Stimulated activated CD8-positive, alpha-beta memory T cell treated with anti-CD3 and anti-CD28 coated beads, Interleukin-7, amount 100 ng/mL, for 24 hours (primary cell): Measurements from ENCODE around the gene GBE1.
A peak's percentile ranks its signal among the peaks of the same experiment; 100 is the strongest.
"Not testable (repeated sequence)": the region's sequence is repeated elsewhere in the genome, so short reads cannot be mapped to it uniquely, and the experiment has no call there.

Experiments used
- DNase-seq: peaks from one replicate; pipeline ENCODE4 v3.0.0-alpha.2; 2020; ENCODE audit warnings: low read depth

Gene GBE1

DNA sequence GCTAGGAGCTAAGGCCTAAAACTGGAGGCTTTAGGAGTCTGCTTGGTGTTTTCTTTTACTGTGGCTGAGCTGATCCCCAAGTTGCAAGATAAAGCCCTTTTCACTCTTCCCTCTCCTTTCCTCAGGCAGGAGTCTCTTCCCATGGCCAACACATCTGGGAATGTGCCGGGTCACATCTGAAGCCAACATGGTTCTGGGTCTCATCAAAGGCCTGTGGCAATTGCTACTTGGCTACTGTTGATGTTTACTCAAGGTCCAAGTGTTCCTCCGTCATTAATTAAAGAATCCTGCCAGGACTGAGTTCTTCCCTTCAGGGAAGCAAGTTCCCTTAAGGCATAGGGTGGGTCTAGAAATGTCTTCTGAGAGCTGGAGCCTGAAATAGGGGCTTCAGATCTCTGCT, 230.2 kb downstream of the GBE1 start:
- no peak for DNase-seq

DNA sequence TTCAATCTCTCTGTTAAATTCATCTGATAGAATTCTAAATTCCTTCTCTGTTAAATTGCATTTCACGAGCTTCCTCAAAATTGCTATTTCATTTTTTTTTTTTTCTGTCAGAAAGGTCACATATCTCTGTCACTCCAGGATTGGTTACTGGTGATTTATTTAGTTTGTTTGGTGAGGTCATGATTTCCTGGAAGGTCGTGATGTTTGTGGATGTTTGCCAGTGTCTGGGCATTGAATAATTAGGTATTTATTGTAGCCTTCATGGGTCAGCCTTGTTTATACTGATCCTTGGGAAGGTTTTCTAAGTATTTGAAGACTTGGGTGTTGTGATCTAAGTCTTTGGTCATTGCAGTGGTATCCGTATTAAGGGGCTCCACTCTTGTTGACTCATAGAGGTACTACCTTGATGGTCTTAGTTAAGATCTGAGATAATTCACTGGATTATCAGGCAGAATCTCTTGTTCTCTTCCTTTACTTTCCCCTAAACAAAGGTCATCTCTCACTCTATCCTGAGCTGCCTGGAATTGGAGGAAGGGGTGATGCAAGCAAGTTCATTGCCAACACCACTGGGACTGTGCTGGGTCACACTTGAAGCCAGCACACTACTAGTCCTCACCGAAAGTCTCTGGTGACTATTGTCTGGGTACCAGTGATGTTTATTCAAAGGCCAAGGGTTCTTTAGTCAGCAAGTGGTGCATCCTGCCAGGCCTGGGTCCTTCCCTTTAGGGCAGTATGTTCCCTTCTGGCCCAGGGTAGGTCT, 231.1 kb downstream of the GBE1 start:
- no peak for DNase-seq

DNA sequence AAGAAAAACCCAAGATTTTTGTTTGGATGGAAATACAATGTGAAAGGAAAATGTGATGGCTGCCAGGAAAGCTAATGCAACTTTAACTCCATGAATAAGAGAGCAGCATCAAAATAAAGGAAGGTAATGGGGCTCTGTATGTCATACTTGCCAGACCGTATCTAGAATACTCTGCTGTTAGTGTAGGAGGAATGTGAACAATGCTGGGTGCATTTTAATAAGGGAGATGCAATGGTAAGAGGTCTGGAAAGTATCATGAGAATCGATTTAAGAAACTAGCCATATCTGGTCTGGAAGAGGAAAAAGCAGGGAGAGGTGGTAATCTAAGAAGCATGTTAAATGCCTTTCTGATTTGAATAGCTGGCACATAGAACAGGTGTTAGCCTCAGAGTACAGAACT, 239.6 kb downstream of the GBE1 start:
- DNase-seq, result no peak

DNA sequence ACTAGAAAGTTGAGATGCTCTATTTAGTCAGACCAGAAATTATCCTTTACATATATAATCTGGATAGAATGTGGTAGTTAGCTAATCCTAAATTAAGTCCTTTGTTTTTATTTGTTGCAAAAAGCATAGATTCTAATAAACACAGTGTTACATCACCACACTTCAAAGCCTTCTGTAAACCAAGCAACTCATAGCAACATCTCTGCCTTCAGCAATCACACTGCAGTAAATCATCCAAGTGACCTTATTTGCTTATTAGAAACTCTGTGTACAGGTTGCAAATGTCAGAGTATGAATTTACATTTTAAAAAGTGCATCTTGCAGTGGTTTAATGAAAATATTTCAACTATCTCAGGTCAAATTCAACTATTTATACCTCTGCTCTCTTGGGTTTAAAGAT, 242.5 kb downstream of the GBE1 start:
- no peak for DNase-seq

DNA sequence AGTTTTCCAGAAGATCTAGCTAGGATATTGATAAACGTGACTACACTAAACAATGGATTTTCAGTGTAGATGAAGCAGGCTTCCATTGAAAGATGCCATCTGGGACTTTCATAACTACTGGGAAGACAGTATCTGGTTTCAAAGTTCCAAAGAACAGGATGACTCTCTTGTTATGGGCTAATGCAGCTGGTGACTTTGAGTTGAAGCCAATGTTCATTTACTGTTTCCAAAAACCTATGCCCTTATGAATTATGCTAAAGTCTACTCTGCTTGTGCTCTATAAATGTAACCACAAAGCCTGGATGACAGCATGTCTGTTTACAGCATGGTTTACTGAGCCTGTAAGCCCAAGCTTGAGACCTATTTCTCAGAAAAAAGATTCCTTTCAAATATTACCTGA, 245.4 kb downstream of the GBE1 start:
- no peak for DNase-seq

DNA sequence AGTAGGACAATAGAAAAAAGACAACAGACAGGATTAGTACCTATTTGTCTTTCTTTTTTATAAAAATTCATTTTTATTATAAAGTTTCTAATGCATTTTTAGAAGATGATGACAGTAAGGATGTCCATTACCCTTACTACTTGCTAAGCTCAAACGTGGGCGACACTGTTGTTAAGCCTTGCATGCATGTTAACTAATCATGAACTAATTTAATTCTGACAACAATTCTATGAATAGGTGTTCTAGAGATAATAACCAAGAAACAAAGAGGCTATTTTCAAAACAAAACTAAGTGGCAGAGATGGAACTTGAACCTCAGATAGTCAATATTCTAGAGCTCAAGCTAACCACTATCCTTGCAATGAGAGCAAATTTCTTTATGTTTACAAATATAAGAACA, 247.9 kb downstream of the GBE1 start:
- no peak for DNase-seq

DNA sequence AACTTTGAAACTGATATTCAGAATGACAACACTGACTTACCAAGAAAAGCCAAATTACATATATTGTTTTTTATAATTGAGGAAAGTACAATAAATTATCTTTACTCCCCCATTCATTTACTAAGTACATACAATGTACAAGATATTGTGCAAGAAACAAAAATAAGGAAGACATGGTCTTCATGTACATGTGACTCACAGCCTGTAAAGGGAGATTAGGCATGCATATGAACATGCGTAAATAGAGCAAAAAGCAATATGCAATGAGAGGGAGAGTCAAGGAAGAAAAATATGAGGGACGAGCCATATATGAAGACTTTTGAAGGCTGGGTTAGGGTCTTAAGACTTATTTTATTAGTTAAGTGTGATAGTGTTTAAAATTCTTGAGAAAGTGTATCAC, 258.4 kb downstream of the GBE1 start:
- DNase-seq, result no peak

DNA sequence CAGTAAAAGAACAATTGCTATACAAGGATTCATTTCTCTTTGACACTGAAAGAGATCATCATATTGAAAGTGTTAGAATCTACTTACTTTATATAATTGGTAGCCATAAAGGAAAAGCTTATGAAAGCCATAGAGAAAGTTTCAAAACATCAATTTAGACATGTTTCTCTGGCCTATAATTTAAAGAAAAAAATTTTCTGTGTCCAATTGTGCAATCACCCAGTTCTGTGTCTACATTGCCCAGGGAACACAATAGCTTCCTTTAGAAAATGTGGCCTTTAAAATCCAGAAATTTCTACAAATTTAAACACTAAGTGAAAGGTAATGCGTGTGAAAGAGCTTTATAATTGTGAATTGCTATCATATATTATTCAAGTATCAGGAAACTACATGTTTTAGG, 259.2 kb downstream of the GBE1 start:
- DNase-seq, result no peak

DNA sequence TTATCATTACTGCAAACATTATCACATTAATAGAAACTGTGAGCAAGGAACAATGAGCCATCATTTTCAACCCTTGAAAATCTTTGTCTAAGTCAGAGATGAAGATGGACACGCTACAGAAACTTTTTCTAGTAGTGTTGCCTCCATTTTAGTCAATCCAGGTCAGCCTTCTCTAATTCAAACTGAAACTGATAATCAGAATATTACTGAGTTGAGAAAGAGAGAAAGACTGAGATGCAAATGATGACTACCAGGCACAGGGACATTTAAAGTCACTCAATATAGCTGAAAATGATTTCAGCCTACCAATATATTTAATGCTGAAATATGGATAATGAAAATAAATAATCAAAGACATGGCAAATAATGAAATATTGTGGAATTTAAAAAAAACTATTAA, 261.4 kb downstream of the GBE1 start:
- no peak for DNase-seq

DNA sequence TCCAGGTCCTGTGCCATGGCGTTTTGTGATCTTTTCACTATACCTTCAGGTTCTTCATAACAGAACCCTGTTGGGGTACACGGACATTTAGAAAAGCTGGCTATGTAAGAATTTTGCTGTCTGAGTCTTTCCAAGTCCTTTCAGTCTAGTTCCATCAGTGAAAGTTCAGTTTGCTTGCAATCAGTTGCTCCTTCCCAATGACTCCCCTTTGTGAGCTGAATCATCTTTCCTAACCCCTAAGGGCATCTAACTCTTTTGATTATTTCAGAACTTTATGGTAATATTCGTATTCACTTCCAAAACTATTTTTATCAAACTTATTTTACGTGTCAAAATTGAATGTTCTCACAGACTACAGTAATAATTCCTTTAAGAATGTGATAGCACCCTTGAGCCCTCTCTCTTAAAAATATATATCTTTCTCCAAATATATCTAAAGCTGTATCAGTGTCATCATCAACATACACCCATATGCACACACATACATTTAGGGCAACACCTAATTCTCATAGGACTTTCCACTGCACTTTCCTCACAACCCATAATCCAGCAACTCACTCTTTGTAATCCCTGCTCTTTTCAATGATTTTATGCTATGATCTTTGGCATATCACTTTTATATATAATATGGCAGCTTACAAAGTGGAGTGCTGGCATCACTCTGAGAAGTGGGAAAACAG, 263.7 kb downstream of the GBE1 start:
- no peak for DNase-seq

DNA sequence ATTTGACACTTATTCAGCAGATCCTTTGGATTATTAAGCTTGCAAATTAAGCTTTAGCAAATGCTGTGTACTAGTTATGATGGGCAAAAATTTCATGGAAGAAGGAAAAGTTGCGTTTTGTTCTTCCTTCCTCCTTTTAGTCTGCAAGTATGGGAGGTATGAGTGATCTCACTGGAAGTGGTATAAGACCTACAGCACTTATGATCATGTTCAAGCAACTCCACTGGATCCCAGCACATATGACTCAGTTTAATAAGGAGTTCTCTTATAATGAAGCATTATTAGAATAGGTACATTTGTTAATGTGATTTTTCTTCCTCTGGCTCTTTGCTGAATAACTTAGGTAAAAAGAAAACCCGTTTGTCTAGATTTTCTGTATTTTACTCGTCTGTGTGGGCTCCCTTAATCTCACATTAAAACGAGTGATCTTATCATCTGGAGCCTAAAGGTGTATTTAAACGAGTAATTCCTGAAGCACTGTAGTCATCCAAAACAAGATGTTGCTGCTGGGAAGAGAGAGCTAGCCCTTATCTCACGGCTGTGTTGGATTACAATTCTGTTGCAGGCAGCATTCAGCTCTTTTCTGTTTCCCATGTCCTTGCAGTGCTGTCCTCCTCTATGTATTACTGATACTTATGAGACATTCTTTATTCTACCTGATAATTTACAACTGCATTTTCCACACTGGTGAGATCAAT, 264.9 kb downstream of the GBE1 start:
- no peak for DNase-seq

DNA sequence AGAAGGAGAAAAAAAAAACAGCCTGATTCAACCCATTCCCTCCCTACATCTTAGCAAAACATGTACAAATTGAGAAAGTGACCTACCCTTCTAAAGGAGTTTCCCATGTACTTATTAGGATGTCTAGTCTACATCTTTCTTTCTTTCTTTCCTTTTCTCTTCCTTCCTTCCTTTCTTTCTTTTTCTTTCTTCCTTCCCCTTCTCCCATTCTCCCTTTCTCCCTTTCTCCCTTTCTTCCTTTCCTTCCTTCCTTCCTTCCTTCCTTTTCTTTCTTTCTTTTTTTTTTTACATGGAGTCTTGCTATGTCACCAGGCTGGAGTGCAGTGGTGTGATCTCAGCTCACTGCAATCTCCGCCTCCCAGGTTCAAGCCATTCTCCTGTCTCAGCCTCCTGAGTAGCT, 269.0 kb downstream of the GBE1 start:
- DNase-seq, result not testable (repeated sequence)

DNA sequence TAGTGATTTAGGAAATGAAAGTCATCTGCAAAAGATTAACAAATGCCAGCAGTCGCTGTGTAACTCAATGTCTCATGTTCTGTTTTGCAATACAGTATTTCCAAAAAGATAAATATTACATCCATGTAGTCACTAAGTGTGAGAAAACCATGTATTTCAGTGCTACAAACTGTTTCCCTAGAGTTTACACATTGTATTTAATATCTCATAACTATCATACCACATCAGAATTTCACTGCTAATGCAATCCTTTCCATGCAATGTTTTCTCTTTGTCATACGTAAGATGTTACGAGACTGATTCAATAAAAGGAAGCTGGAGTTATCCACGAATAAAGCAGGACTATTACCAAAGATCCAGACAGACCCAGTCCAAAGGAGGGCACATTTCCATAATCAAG, 269.4 kb downstream of the GBE1 start:
- DNase-seq, result no peak

DNA sequence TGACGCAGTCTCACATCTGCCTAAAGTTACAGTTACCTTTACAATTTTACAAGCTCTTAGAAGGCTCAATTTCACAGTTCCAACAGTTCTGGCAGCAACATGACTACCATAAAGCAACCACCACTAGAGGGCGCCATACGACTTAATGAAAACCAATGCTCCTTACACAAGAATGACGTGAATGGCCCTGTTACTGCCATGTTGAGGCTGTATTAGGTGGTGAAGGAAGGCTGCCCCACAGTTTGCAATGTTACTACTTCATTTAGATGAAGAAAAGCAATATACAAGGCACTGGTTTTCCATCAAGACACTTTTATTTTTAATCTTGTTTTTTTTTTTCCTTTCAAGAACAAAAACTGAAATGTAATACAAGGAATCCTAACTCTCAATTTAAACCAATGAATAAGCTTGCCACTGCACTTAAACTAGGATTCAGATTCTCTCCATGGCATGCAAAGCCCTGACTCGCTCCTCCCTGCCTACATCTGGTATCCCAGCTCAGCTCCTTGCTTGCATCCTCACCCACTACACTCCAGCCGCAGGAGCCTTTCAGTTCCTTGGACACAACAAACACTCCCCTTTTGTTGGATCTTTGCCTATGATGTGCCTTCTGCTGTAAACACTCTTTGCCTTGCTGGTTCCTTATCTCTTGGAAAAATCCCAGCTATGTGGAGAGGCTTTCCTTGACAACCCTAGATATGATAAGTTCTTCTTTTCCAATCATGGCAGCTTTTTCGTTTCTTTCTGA, 270.7 kb downstream of the GBE1 start:
- DNase-seq, result peak; percentile 63

DNA sequence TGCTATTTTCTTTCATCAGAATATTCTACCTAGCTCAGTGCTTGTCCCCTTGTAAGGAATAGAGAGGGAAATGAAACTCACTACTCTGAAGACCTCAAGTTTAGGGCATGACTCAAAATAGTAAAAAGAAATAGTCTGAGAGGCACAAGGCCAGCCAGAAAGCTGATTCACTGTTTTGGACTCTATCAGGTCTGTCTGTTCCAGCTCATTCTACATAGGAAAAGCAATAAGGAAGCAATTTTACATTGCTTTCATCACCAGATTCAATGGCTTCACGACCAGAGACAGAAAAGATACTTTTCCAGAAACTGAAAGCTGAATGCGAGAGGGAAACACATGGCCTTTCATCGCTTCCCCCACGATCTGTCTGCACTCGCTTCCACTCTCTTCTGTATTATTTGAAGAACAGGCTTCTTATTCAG, 276.0 kb downstream of the GBE1 start:
- no peak for DNase-seq

DNA sequence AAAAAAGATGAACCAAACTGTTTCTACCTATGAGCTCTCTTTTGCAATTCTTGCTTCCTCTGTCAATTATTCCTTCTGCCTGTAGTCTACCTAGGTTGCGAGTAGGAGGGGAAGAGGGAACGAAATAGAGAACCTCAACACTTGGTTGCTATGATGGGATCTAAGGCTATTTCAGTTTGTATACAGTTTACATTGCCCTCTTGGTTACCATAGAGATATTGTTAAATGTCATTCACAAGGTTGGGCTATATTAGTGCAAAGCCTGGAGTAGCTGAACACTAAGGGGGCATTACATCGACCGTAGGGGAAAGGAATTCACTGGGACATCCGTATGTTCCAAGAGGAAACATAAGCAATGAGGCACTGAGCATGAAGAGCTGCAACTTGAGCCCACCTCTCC, 276.9 kb downstream of the GBE1 start:
- no peak for DNase-seq

DNA sequence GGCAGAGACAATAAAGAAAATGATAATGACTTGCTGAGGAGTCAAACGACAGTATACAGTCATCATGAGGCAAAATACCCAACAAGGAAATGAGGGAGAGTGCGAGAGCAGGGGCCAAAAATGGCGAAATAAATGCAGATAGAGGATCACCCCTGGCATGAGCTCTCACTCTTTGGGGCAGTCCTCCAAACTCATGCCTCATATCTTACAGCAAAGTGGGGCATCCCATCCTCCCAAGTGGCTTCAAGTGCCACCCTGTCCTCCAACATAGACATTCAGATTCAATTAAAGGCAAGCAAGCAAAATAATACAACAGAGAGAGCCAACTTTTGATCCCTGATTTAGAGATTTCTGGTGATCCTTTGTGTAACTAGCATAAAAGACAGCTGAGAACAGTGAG, 278.4 kb downstream of the GBE1 start:
- DNase-seq, result no peak

DNA sequence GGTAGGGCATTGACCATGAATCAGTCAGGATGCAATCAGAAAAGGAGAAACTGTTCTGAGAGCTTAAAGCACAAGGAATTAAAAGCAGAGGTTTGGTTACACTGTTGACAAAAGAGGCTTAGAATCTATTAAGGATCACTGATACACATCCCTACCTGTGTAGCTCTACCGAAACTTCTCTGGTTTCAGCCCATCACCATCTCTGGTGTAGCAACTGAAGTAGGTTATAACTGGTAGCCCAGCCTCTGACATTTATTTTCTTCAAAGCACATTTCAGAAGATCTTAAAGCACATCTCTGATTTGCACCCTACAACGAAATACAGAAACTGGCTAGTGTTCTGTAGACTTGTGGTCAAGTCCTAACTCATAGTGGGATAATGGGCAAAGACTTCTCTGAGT, 283.7 kb downstream of the GBE1 start:
- no peak for DNase-seq

DNA sequence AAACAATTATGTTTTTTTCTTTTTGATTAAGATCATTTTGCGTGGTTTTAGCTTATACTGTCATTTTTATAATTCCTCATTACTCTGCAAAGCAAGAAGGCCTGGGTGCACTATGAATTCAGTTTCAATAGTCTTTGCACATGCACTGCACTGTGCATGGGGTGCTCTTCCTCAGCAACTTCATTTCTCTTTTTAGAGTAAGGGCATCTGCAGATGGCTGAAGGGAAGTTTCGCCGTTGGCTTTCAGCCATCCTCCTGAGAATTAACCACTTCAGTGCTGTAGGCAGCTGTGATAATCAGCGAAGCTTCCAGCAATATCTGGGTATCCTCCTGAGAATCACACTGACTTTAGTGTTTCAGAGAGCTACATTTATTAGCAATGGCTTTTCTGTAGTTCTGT, 284.8 kb downstream of the GBE1 start:
- no peak for DNase-seq

DNA sequence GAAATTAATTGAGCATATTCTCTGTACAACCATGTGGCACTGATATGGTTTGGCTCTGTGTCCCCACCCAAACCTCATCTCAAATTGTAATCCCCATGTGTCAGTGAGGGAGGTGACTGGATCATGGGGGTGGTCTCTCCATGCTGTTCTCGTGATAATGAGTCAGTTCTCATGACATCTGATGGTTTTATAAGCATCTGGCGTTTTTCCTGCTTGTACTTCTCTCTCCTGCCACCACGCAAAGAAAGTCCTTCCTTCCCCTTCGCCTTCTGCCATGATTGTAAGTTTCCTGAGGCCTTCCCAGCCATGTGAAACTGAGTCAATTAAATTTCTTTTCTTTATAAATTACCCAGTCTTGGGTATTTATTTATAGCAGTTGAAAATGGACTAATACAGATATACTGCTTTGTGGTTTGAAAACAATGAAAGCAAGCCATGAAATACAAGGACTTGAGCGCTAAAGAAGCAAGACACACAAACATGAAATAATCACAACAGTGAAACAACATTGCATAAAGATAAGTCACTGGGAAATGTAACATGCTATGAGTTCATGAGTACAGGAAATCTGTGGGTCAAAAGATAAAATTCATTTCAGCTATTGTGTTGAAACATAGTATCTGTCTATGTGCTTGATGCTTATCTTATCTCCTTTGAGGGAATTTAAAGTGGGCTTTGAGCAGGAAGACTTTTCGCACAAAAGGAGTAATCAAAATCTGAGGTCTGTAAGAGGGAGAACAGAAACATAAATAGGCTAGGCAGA, 288.7 kb downstream of the GBE1 start:
- no peak for DNase-seq

DNA sequence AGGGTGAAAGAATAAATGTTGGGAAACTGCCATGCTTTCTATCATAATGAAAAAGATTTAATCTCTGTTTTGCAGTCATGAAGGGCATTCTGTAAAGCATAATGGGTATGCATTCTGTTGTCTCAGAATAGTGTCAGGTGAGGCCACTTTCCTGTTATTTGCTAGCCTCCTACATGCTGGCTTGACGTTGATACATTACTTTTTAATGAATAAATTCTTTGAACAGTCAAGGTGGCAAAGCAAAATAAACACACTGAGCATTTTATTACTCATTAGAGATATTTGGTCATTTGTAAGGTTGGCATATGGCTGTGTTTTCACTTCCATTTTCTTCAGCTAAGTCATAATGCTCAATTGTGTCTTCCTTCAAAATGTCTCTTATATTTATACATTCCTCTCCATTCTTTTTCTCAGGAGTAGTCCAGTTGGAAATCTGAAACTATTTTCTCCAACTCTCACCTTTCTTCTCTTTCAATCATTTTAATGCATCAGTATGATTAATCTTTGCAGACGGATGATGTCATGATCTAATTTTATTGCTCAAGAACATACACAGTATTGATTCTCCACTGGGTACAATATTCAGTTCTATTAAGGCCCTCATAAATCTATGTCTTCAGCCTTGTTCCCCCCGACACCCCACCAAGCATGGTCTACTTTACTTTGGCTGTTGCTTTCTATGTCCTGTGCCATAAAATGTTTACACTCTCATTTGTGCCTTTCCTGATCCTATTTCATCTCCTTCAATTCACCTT, 290.7 kb downstream of the GBE1 start:
- DNase-seq, result no peak
